ENCODE measurements around the gene P2RY1.

P2RY1 gene

DNA sequence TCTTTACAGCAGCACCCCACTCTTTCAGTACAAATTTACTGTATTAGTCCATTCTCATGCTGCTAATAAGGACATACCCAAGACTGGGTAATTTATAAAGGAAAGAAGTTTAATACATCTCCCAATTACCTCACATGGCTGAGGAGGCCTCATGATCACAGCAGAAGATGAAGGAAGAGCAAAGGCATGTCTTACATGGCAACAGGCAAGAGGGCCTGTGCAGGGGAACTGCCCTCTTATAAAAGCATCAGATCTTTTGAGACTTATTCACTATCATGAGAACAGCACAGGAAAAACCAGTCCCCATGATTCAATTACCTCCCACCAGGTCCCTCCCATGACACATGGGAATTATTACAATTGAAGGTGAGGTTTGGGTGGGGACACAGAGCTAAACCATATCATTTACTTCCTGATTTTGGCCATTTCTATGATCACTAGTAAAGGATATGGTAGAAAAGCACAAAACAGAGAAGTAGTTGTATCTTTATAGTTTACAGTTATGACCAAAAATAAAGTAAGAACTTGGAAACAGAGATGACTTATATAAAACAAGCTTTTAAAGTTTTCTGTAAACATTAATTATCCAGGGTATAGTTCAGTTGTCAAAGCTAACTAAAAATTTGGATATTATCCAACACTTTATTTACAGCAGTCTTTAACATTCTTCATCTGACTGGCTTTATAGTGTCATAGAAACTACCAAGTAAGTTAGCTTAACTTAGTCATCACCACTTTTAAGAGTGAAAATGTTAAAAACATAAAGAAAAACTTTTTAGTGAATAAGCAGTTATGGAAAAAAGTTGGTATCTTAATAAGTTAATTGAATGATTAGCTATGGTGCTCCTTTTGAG, 40.2 kb downstream of the P2RY1 start:
- no peaks in the 10 kb centered on the region for H3K4me1 ChIP-seq (ENCODE audit: control insufficient read depth, insufficient read depth, low read length)

DNA sequence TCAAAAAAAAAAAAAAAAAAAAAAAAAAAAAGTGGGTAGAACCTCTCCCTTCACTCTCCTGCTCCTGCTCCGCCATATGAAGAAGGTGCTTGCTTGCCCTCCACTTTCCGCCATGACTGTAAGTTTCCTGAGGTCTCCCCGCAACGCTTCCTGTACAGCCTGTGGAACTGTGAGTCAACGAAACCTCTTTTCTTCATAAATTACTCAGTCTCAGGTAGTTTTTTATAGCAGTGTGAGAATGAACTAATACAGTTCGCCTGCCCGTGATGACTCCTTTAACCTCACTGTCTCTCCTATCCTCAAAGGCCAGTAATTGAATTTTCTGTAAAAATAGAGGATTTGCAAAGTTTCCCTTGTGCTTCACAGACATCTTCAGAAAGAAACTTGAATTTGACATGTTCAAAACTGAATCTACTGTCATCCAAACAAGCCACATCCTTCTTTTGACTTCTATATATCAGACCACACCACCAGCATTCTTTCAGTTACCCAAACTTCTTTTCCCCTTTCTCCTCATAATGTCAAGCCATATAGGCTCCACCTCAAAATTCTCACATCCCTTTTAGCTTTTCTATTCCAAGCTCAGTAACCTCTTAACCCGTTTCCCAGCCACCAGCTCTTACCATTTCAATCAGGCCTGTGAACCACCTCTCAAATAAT, 44.3 kb downstream of the P2RY1 start:
- no peaks in the 10 kb centered on the region for H3K9me3 ChIP-seq (ENCODE audit: control insufficient read depth, low read length)
- no peak overlapping the region for H3K9ac ChIP-seq (ENCODE audit: low read length)
- H3K36me3 ChIP-seq (ENCODE audit: control insufficient read depth, insufficient read depth, low read length): no peaks in the 10 kb centered on the region
- no peaks in the 10 kb centered on the region for H3K27me3 ChIP-seq (ENCODE audit: control insufficient read depth, insufficient read depth, low read length)
- H3K4me1 ChIP-seq (ENCODE audit: control insufficient read depth, insufficient read depth, low read length): no peaks in the 10 kb centered on the region
- no peak overlapping the region for H3K4me3 ChIP-seq (ENCODE audit: low read length)

More for the DNA sequence above, 40.2 kb downstream of the P2RY1 start:
- Histone ChIP-seq H3K9me3 (ENCODE audit: control insufficient read depth, low read length) (no peaks in the 10 kb centered on the region), H3K36me3 (ENCODE audit: control insufficient read depth, insufficient read depth, low read length) (no peaks in the 10 kb centered on the region), H3K9ac (ENCODE audit: low read length) (no peak overlapping the region), H3K4me3 (ENCODE audit: low read length) (no peak overlapping the region), H3K27me3 (ENCODE audit: control insufficient read depth, insufficient read depth, low read length) (no peaks in the 10 kb centered on the region)

GRCh38 chr3:152879790-152880174, 44.9 kb downstream of the P2RY1 start:
- Histone ChIP-seq H3K36me3 (ENCODE audit: control insufficient read depth, insufficient read depth, low read length) (no peaks in the 10 kb centered on the region), H3K4me1 (ENCODE audit: control insufficient read depth, insufficient read depth, low read length) (no peaks in the 10 kb centered on the region), H3K9ac (ENCODE audit: low read length) (no peak overlapping the region), H3K9me3 (ENCODE audit: control insufficient read depth, low read length) (no peaks in the 10 kb centered on the region), H3K27me3 (ENCODE audit: control insufficient read depth, insufficient read depth, low read length) (no peaks in the 10 kb centered on the region), H3K4me3 (ENCODE audit: low read length) (no peak overlapping the region)

DNA sequence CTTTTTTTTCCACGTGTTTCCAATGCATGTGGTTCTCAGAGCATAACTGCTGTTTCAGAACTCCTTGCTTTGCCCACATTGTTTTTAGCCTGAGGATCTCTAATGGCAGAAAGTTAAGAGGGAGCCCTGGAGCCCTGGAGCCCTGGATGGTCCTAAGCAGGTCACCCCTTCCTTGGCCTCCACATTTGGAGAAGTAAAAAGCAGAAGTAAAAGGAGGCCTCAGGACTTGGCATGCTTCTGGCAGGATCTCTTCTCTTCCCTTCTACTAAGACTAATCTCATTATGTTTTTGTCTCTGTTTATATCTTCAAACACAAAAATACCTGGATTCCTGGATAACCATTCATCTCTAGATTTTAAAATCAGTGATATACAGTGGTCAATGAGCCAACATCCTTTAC, 50.1 kb downstream of the P2RY1 start:
- H3K9me3 ChIP-seq (ENCODE audit: control insufficient read depth, low read length): no peaks in the 10 kb centered on the region
- H3K4me3 ChIP-seq (ENCODE audit: low read length): no peak overlapping the region
- no peaks in the 10 kb centered on the region for H3K36me3 ChIP-seq (ENCODE audit: control insufficient read depth, insufficient read depth, low read length)
- no peaks in the 10 kb centered on the region for H3K27me3 ChIP-seq (ENCODE audit: control insufficient read depth, insufficient read depth, low read length)
- H3K4me1 ChIP-seq (ENCODE audit: control insufficient read depth, insufficient read depth, low read length): no peaks in the 10 kb centered on the region
- no peak overlapping the region for H3K9ac ChIP-seq (ENCODE audit: low read length)
